Measurements from ENCODE around the gene COL13A1. TPM values are rescaled to one million over a fixed set of nuclear protein-coding genes. Genes with fewer than 3 reads are reported as not detected.

COL13A1 gene
- total RNA-seq, 1 donor from 2014 or later, result 25.6 TPM

GRCh38 chr10:69957886-69958555 lies 156.3 kb downstream of the COL13A1 start:
- Mint-ChIP-seq H3K27me3 (ENCODE audit: low read depth) (no peaks in the 10 kb centered on the region), H3K9me3 (ENCODE audit: low read depth) (no peaks in the 10 kb centered on the region)

GRCh38 chr10:69958556-69958902 lies 156.8 kb downstream of the COL13A1 start:
- peak; percentile 70 for TF ChIP-seq CTCF (IDR thresholded peaks at IDR 0.05)
- no peak for DNase-seq (ENCODE audit: low spot score)
- Mint-ChIP-seq H3K36me3 (ENCODE audit: low read depth) (peaks cover 11% of the 10 kb centered on the region), H3K4me1 (ENCODE audit: low read depth) (peaks cover 7% of the 10 kb centered on the region), H3K27ac (ENCODE audit: unreplicated experiment) (no peak overlapping the region), H3K27me3 (ENCODE audit: low read depth) (no peaks in the 10 kb centered on the region), H3K4me3 (ENCODE audit: unreplicated experiment) (no peak overlapping the region), H3K9me3 (ENCODE audit: low read depth) (no peaks in the 10 kb centered on the region)

More at GRCh38 chr10:69957886-69958555, 156.3 kb downstream of the COL13A1 start:
- peaks cover 11% of the 10 kb centered on the region for H3K36me3 Mint-ChIP-seq (ENCODE audit: low read depth)
- TF ChIP-seq CTCF (IDR thresholded peaks at IDR 0.05), result peak; percentile 85
- H3K27ac Mint-ChIP-seq (ENCODE audit: unreplicated experiment), result no peak overlapping the region
- no peak overlapping the region for H3K4me3 Mint-ChIP-seq (ENCODE audit: unreplicated experiment)
- no peak for DNase-seq (ENCODE audit: low spot score)
- H3K4me1 Mint-ChIP-seq (ENCODE audit: low read depth), result peaks cover 7% of the 10 kb centered on the region

- Mint-ChIP-seq H3K36me3 (ENCODE audit: low read depth) (peaks cover 11% of the 10 kb centered on the region), H3K9me3 (ENCODE audit: low read depth) (no peaks in the 10 kb centered on the region), H3K4me1 (ENCODE audit: low read depth) (peaks cover 7% of the 10 kb centered on the region), H3K27ac (ENCODE audit: unreplicated experiment) (no peak overlapping the region), H3K27me3 (ENCODE audit: low read depth) (no peaks in the 10 kb centered on the region), H3K4me3 (ENCODE audit: unreplicated experiment) (no peak overlapping the region)
- no peak for TF ChIP-seq CTCF (IDR thresholded peaks at IDR 0.05)
- DNase-seq (ENCODE audit: low spot score), result no peak
These were observed 158.2 kb downstream of the COL13A1 start for GRCh38 chr10:69959911-69960310.

- TF ChIP-seq CTCF (IDR thresholded peaks at IDR 0.05), result no peak
- Mint-ChIP-seq H3K4me1 (ENCODE audit: low read depth) (peaks cover 13% of the 10 kb centered on the region), H3K27ac (ENCODE audit: unreplicated experiment) (no peak overlapping the region), H3K27me3 (ENCODE audit: low read depth) (no peaks in the 10 kb centered on the region), H3K36me3 (ENCODE audit: low read depth) (peaks cover 6% of the 10 kb centered on the region), H3K4me3 (ENCODE audit: unreplicated experiment) (no peak overlapping the region), H3K9me3 (ENCODE audit: low read depth) (no peaks in the 10 kb centered on the region)
- no peak for DNase-seq (ENCODE audit: low spot score)
These were observed 158.9 kb downstream of the COL13A1 start for GRCh38 chr10:69960606-69960987.

- peak; percentile 70 for TF ChIP-seq CTCF (IDR thresholded peaks at IDR 0.05)
- no peaks in the 10 kb centered on the region for H3K27me3 Mint-ChIP-seq (ENCODE audit: low read depth)
- H3K36me3 Mint-ChIP-seq (ENCODE audit: low read depth), result peaks cover 6% of the 10 kb centered on the region
- no peaks in the 10 kb centered on the region for H3K9me3 Mint-ChIP-seq (ENCODE audit: low read depth)
- H3K4me1 Mint-ChIP-seq (ENCODE audit: low read depth), result peaks cover 20% of the 10 kb centered on the region
- no peak overlapping the region for H3K4me3 Mint-ChIP-seq (ENCODE audit: unreplicated experiment)
- DNase-seq (ENCODE audit: low spot score), result no peak
- H3K27ac Mint-ChIP-seq (ENCODE audit: unreplicated experiment), result no peak overlapping the region
These were observed 159.5 kb downstream of the COL13A1 start for GRCh38 chr10:69960988-69961880.

Data from chondrocyte (in vitro differentiated cells).